ENCODE data around the gene LMO7.

DNA sequence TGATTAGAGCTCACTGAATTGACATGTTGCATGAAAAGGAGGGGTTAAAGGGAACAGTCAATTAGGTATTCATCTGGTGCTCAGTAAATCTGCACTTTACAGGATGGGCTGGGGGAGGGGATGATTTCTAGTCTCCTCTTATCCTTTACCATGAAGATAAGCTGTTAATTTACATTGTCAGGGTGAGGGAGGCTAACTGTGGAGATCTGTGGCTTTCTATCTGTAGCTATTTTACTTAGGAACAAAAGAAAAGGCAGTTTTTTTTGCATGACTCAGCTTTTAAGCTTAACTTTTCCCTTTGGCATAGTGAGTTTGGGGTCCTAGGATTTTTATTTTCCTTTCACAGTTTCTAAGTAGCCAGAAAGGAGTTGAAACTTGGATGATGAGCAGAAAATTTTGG is 253.3 kb downstream of the LMO7 start:
- TF ChIP-seq, protein P1, sequence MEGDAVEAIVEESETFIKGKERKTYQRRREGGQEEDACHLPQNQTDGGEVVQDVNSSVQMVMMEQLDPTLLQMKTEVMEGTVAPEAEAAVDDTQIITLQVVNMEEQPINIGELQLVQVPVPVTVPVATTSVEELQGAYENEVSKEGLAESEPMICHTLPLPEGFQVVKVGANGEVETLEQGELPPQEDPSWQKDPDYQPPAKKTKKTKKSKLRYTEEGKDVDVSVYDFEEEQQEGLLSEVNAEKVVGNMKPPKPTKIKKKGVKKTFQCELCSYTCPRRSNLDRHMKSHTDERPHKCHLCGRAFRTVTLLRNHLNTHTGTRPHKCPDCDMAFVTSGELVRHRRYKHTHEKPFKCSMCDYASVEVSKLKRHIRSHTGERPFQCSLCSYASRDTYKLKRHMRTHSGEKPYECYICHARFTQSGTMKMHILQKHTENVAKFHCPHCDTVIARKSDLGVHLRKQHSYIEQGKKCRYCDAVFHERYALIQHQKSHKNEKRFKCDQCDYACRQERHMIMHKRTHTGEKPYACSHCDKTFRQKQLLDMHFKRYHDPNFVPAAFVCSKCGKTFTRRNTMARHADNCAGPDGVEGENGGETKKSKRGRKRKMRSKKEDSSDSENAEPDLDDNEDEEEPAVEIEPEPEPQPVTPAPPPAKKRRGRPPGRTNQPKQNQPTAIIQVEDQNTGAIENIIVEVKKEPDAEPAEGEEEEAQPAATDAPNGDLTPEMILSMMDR (IDR thresholded peaks at IDR 0.05), result no peak
- no peak for TF ChIP-seq POLR2A (IDR thresholded peaks at IDR 0.05)
